NCI-H2196 (cell line): Measurements from ENCODE around the gene EML6.

Experiments
- DNase-seq: peaks from one replicate; lab custom pipeline; 2025; ENCODE audit not compliant: unreplicated experiment; lab: John Stamatoyannopoulos, UW

EML6 gene

DNA sequence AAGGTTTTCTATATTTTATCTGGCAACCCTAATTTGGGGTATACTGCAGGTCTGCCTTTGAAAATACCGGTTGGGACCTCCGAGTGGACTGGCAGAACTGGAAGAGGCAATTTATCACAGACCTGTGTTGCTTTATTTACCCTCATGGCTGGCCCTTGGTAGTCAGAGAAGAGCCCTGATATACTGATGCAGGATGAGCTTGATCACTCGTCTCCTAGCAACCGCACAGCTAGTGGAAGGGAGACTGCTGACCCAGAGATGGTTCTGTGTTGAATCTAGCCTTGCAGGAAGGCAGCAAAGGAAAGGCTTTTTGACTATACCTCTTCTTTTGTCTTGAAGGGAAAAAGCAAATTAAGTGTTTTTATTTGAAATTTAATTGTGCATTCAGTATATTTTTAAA, 154.7 kb downstream of the EML6 start:
- DNase-seq = no peak

- no peak for DNase-seq
Observed at GRCh38 chr2:54879032-54879431, 155.6 kb downstream of the EML6 start.

DNA sequence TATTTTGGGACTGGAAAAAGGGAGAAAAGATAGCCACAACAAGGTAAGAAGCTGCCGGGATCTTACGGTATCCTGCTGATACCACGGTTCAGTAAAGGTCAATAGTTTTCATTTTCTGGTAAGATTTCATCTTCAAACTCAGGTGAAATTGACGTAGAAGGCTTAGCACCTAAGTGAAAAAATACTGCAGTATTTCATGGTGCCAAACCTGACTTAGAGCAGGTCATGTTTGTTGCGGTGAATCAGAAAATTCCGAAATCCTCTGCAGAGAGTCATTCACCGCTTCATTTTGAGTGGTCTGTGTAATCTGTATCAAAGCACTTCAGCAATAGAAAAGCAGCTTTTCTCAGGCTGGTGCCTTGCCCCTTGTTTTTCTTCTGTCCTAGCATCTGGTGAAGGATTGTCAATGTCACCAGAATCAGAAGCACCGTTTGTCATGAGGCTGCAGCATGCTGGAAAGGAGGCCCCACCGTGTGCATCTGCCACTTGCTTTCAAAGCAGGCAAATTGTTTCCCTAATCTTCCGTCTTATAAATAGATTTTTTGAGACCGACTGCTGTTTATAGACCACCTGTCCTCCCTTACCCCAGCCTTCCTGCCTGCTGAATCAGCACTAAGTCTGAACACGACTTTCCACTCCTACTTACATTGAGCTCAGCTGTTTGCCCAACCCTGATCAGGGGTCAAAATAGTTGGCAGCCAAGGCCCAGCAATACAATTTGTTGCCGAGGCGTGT, 156.3 kb downstream of the EML6 start:
- no peak for DNase-seq

DNA sequence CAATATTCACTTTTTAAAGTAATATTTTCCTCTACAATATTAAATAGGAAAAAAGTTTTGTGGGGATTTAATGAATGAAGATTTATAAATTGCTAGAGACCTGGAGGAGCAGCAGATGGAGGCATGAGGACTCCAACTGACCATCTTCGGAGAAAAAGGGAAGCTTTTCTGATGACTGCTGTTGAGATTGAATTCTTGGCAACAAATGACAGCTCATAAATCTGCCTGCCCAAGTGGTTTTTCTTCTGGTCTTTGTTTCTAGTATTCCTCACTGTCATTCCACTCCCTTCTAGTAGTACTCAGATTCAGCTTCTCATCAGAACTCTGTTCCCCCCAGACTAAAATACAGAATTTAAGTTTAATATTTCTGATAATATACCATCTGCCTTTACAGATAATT, 157.0 kb downstream of the EML6 start:
- DNase-seq = no peak

DNA sequence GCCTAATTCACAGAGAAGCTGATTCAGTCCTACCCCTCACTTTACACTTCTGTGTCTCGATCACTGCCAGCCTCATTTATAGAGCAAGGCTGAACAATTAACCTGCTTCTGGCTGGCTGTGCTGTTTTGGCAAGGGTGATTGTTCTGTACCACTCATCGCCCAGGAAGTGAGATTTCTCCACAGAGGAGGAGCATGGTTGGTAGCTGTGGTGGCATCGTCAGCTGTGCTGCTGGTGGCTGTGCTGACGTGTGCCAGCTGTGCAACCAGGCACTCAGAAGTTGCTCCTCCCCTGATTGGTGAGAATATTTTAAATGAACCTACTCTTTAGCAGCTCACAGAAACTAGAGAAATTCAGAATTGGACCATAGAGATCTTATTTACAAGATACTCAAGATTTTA, 158.3 kb downstream of the EML6 start:
- no peak for DNase-seq

GRCh38 chr2:54885891-54886290, 162.4 kb downstream of the EML6 start:
- DNase-seq = no peak

GRCh38 chr2:54887850-54888545, 164.5 kb downstream of the EML6 start:
- no peak for DNase-seq

- no peak for DNase-seq
Observed at GRCh38 chr2:54889053-54889452, 165.6 kb downstream of the EML6 start.

DNA sequence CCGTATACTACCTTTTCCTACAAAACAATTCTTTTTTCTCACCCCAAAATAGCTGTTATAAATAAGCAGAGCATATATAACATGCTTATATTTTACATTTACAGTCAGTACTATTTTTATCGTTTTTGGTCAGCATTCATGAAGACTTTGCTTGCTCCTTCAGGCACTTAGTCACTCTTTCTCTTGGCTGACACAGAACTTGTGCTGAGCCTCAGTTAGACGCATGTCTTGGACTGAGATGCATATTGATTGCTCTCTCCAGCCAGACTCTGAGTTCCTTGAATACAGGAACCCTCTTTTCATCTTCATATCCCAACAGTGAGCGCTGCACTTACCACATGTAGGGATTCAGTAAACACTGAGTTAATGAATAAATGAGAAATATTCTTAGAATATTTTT, 168.4 kb downstream of the EML6 start:
- DNase-seq = no peak

DNA sequence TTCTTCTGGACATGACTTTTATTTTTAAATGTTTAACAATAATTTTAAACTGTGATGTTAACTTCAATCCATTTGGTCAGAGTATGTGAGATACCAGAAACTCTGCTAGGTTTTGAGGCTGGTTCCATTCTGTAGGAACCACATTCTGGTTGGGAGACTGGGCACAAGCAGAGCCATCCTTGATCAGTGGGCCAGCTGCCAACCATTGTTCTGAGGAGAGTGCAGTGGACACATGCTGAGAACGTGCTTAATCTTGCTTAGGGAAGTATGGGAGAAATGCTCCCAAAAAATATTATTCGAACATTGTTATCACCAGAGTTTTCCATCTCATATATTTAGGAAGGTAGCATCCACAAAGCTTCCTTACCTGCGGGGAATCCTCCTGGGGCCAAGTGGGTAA, 171.0 kb downstream of the EML6 start:
- DNase-seq = no peak

DNA sequence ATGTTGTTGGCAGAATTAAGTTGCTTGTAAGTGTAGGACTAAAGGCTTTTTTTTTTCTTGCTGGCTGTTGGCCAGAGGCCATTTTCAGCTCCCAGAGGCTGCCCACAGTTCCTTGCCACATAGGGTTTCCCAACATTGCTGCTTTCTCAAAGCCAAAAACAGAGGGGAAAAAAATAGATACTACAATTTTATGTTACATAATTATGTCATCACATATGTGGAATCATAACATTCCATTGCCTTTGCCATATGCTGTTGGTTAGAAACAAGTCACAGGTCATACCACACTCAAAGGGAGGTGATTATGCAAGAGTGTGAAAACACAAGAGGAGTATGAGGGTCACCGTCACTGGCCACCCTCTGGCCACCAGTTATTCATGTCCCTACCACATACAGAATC, 172.3 kb downstream of the EML6 start:
- no peak for DNase-seq

- DNase-seq = no peak
Observed at GRCh38 chr2:54897420-54898310, 174.2 kb downstream of the EML6 start.

DNA sequence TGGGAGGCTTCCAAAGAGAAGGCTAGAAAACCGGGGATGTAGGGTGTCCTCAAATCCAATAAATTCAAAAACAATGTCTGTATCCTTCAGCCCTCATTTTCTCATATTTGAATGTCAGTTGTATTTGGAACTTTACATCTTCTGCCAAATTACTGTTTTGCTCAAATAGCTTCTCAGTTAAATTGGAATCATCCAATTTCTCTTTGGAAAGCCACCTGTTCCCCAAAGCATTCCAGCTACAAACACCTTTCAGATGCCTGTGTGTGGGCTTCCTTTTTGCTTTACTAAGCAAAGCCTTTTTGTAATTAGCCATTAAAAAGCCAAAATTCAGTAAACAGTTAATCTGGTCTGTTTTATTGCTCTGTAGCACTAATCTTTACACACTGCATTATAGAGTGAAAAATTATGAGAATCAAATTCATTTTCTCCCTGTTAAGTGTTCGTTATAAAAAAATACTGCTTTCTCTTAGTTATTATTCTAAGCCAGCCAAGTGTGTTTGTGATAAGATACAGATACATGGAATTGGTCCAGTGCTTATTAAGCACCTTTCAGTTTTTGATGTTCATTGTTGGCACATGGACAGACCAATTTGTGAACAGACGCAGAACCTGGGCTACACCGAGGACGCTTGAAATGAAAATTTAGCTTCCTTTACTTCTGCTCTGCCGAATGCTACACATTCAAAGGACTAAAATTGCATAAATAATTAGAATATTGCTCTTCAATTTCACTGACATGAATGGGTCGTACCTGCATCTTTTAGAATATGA, 175.2 kb downstream of the EML6 start:
- no peak for DNase-seq

DNA sequence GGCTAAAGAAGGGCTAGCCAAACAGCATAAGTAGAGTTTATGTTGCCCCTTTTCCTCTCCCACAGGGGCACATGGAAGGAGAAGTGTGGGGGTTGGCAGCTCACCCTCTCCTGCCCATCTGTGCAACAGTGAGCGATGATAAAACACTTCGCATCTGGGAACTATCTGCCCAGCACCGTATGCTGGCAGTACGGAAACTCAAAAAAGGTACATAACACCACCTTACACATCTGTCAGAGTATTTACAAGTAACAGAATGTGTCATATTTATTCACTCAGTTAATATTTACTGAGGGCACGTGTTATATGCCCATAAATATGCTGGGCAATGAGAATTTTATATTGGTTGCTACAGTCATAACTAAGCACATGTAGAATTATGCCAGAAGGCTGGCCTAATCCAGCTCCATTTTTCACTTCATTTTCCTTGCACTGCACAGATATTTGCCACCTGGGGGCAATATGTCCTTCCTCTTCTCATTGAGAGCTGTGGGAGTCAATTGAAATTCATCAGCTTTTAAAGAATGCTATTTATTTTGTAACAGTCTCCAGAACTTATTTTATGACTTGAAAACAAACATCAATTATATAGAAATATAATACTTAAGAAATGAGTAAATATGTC, 176.2 kb downstream of the EML6 start:
- peak; percentile 9 for DNase-seq

DNA sequence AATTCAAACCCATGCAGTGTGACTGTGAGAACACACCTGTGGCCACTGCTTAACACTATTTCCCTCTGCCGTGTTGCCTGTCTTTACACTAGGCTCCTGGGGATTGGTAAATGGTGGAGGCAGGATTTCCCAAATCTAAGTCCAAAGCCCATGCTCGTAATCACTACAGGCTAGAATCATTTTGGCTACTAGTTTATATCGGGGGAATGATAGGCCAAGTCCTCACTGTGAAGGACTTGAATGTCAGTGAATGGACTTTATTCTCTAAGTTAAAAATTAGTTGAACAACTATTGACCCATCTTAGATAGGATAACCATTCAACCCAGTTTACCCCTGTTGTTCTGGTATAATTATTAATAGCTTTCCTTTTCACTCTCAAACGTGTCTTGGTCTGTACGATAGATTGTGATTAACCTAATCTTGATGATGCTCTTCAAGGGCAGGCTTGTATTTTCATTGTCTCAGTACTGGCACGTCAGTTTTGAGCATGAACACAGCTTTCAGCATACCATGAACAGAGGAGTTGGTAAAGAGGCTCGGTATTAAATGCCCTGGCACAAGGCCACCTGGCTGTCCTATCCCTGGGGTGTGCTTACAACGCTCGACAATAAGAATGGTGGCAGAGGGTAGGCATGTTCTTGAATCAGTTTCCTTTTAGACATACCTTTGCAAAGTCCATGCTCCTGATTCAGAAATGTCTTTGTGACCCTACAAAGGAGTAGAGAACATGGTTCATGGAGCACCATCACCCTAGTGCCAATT, 177.9 kb downstream of the EML6 start:
- DNase-seq = no peak

DNA sequence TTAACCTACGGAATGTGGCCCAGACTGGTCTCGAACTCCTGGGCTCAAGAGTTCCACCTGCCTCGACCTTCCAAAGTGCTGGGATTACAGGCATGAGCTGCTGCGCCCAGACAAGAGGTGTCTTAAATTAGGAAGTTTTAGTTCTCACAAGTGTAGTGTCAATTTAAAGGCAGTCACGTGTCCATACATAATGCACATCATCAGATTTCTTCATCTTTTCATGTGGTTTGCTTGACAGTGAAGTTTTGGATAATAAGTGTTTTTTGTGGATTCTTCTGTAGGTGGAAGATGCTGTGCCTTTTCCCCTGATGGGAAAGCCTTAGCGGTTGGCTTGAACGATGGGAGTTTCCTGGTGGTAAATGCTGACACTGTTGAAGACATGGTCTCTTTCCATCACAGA, 179.3 kb downstream of the EML6 start:
- no peak for DNase-seq

DNA sequence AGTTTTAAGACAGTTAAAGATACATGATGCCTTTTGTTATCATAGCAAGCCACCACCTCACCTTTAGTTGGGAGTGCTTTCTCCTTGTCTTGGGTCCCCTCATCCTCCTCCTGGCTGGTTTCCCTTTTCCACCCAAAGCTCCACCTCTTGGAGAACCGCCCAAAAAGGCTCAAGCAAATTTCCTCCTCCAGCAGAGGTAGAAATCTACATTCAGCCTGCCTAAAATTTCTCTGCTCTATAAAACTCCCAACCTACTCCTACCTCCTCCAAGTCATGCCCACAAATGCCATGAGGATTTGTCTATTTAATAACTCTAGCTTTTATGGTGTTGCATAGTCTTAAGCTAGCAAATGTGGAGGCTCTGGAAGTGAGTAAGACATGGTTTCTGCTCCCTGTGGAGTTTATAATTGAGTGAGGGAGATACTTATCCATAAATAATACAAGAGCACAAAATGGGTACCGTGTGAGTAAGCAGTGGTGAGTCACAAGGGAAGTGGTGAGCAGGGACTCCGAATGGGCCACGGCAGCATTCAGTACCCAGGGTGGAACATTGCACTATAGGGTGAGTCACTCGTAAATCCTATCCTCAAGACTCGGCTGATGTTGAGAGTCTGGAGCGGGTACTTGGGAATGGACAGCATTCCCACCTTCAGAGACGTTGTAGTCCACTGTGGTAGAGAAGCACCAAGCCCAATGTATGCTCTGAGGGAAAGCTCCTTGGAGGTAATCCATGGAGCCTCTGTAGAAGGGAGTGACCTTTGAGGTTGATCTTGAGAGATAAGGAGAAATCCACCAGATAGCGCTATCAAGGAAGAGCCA, 180.5 kb downstream of the EML6 start:
- DNase-seq = no peak

GRCh38 chr2:54904836-54905235, 181.4 kb downstream of the EML6 start:
- DNase-seq = no peak

- DNase-seq = no peak
Observed at GRCh38 chr2:54906716-54907115, 183.3 kb downstream of the EML6 start.
